ENCODE measurements around the gene IRGM. TPM values are rescaled to one million over a fixed set of nuclear protein-coding genes. Genes with fewer than 3 reads are reported as not detected.

Gene IRGM
- total and polyA plus RNA-seq, 3 experiments from 2014 or later: 0.53 to 4.0 (median 1.1) TPM

Other genes with a start within 250 kb of the IRGM start
- gene SYNPO, start 205.9 kb upstream of the IRGM start, total RNA-seq: under 1 TPM in 1 of 2 experiments, not detected in 1; 0.13 TPM
- not detected for gene SYNPO, start 205.9 kb upstream of the IRGM start, polyA plus RNA-seq
- gene MYOZ3, start 185.3 kb upstream of the IRGM start, total RNA-seq: not detected
- not detected for gene MYOZ3, start 185.3 kb upstream of the IRGM start, polyA plus RNA-seq
- gene RBM22, start 145.5 kb upstream of the IRGM start, total RNA-seq: 10 to 100 TPM; 72.7 to 73.6 TPM
- gene RBM22, start 145.5 kb upstream of the IRGM start, polyA plus RNA-seq: 68.2 TPM
- gene DCTN4, start 87.5 kb upstream of the IRGM start, total RNA-seq: 10 to 100 TPM; 37.0 to 39.6 TPM
- gene DCTN4, start 87.5 kb upstream of the IRGM start, polyA plus RNA-seq: 10.4 TPM
- 10 to 100 TPM; 11.8 to 12.7 TPM for gene SMIM3, start 67.8 kb upstream of the IRGM start, total RNA-seq
- 20.8 TPM for gene SMIM3, start 67.8 kb upstream of the IRGM start, polyA plus RNA-seq
- gene ZNF300, start 58.5 kb downstream of the IRGM start, total RNA-seq: under 1 TPM; 0.58 to 0.72 TPM
- 1.2 TPM for gene ZNF300, start 58.5 kb downstream of the IRGM start, polyA plus RNA-seq
- gene GPX3, start 174.1 kb downstream of the IRGM start, total RNA-seq: not detected
- gene GPX3, start 174.1 kb downstream of the IRGM start, polyA plus RNA-seq: 0.63 TPM
- 100 to 1,000 TPM; 212 to 213 TPM for gene TNIP1, start 234.5 kb downstream of the IRGM start, total RNA-seq
- gene TNIP1, start 234.5 kb downstream of the IRGM start, polyA plus RNA-seq: 62.4 TPM

Data from CD8-positive, alpha-beta memory T cell (primary cell).